ENCODE data around the gene CGB7.
A peak's percentile ranks its signal among the peaks of the same experiment; 100 is the strongest.

The CGB7 gene

GRCh38 chr19:49057636-49058234 is at the start of gene CGB7:
Gene CGB7 (minus strand): TSS chr19:49057749. CDS start chr19:49055375, 2,374 bp downstream.
- intact Hi-C loops (cut with DNase I), result no loop called here
- DNase-seq, result peak in 30 of 42 donors; percentile 8 to 64 (median 26)

GRCh38 chr19:49106648-49107135 is 49.1 kb upstream of the CGB7 start:
- intact Hi-C loops (cut with DNase I), result loop anchor here (10.0 kb wide), 1 partner anchor 108 kb away; no protein-coding TSS in a partner anchor

GRCh38 chr19:49104229-49104864 is 46.8 kb upstream of the CGB7 start:
- intact Hi-C loops (cut with DNase I), result loop anchor here (10.0 kb wide), 1 partner anchor 110 kb away; no protein-coding TSS in a partner anchor
- no peak for DNase-seq

More at GRCh38 chr19:49106648-49107135, 49.1 kb upstream of the CGB7 start:
- DNase-seq, result peak; percentile 38 to 86 (median 70)

- intact Hi-C loops (cut with DNase I), result loop anchor here (10.0 kb wide), 1 partner anchor 111 kb away; no protein-coding TSS in a partner anchor
- no peak for DNase-seq
These were observed 46.0 kb upstream of the CGB7 start for GRCh38 chr19:49103331-49104085.

- no peak for DNase-seq
- intact Hi-C loops (cut with DNase I), result loop anchor here (10.0 kb wide), 1 partner anchor 112 kb away; no protein-coding TSS in a partner anchor
These were observed 44.8 kb upstream of the CGB7 start for GRCh38 chr19:49102303-49102702.

GRCh38 chr19:49101160-49101559 is 43.6 kb upstream of the CGB7 start:
- intact Hi-C loops (cut with DNase I), result loop anchor here (10.0 kb wide), 1 partner anchor 114 kb away; no protein-coding TSS in a partner anchor
- DNase-seq, result no peak

GRCh38 chr19:49098795-49099194 is 41.2 kb upstream of the CGB7 start:
- intact Hi-C loops (cut with DNase I), result loop anchor here (5.0 kb wide), 1 partner anchor 49 kb away; no protein-coding TSS in a partner anchor
- no peak for DNase-seq

- intact Hi-C loops (cut with DNase I), result loop anchor here (5.0 kb wide), 1 partner anchor 50 kb away; no protein-coding TSS in a partner anchor
- DNase-seq, result peak in 41 of 42 donors; percentile 51 to 88 (median 74)
These were observed 40.1 kb upstream of the CGB7 start for GRCh38 chr19:49097453-49098288.

GRCh38 chr19:49094505-49095482 is 37.2 kb upstream of the CGB7 start:
- peak in 34 of 42 donors; percentile 29 to 78 (median 52) for DNase-seq
- intact Hi-C loops (cut with DNase I), result loop anchor here (5.0 kb wide), 1 partner anchor 53 kb away; no protein-coding TSS in a partner anchor

GRCh38 chr19:49092686-49093085 is 35.1 kb upstream of the CGB7 start:
- intact Hi-C loops (cut with DNase I), result no loop called here
- no peak for DNase-seq

GRCh38 chr19:49091391-49092038 is 34.0 kb upstream of the CGB7 start:
- intact Hi-C loops (cut with DNase I), result no loop called here
- DNase-seq, result no peak

GRCh38 chr19:49086296-49086695 is 28.7 kb upstream of the CGB7 start:
- intact Hi-C loops (cut with DNase I), result no loop called here
- DNase-seq, result no peak

- intact Hi-C loops (cut with DNase I), result no loop called here
- DNase-seq, result no peak
These were observed 28.3 kb upstream of the CGB7 start for GRCh38 chr19:49085868-49086232.

- intact Hi-C loops (cut with DNase I), result no loop called here
- DNase-seq, result peak; percentile 95 to 99 (median 98)
These were observed 27.7 kb upstream of the CGB7 start, which contains the start of gene SNRNP70 for GRCh38 chr19:49085020-49085867. Gene SNRNP70 (plus strand): TSS chr19:49085451. CDS start chr19:49086415, 964 bp downstream.

GRCh38 chr19:49084206-49085019 is 26.9 kb upstream of the CGB7 start:
- peak in 2 of 42 donors; percentile 17 to 38 for DNase-seq
- intact Hi-C loops (cut with DNase I), result no loop called here

Data from head of caudate nucleus (tissue), 42 donors.